HUES64 (cell line): Measurements from ENCODE around the gene ZNF526.
A peak's percentile ranks its signal among the peaks of the same experiment; 100 is the strongest.

ENCODE experiments used
- H3K27ac ChIP-seq: 2 replicates; pipeline ENCODE4 v1.7.0; 2013; ENCODE audit warnings: low read depth, low read length, inconsistent platforms
- H3K27me3 ChIP-seq: 2 replicates; pipeline ENCODE4 v1.6.1; 2013; ENCODE audit warnings: mild to moderate bottlenecking, low read length; ENCODE audit not compliant: insufficient read depth
- H3K36me3 ChIP-seq: 2 replicates; pipeline ENCODE4 v1.6.1; 2013; ENCODE audit warnings: mild to moderate bottlenecking, low read length; ENCODE audit not compliant: insufficient read depth
- H3K4me1 ChIP-seq: 2 replicates; pipeline ENCODE4 v1.6.1; 2013; ENCODE audit warnings: mild to moderate bottlenecking, low read length, moderate library complexity; ENCODE audit not compliant: insufficient read depth
- H3K4me3 ChIP-seq: 2 replicates; pipeline ENCODE4 v1.5.1; 2013; ENCODE audit warnings: mild to moderate bottlenecking, low read length, moderate library complexity
- H3K9ac ChIP-seq: 2 replicates; pipeline ENCODE4 v1.6.1; 2013; ENCODE audit warnings: mild to moderate bottlenecking, low read depth, low read length
- H3K9me3 ChIP-seq: 2 replicates; pipeline ENCODE4 v1.6.1; 2013; ENCODE audit warnings: low read depth, low read length; ENCODE audit not compliant: insufficient read depth
- WGBS: fragments of 150-250, 120-280 bp; methylation state at CpG from one replicate; pipeline ENCODE4 v1.1.7; 2013; ENCODE audit warnings: missing lambda C conversion rate; 5-methylcytosine and 5-hydroxymethylcytosine counted together

ZNF526 gene

GRCh38 chr19:42178791-42179674, 41.1 kb upstream of the ZNF526 start:
- 15% methylated on average over 13 of the region's 13 CpGs for WGBS

DNA sequence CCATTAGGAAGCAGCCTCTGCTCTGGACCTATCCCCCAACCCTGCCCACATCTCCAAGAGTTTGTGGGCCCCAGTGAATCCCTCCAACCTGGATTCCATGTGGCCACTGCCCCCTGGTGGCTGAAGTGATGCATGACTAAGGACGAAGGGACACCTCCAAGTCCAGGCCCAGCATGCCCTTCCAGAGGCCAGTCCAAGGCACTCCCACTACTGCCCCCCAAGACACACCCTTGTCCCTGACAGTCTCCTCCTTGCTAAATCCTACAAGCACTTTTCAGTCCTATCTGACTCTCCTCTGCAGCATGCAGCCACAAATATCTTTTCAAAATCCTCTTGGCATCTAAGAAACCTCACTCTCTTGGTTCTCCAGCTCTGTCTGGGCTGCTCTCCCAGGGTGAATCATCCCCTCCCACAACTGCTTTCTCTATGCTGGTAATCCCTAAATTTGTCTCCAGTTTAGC, 35.7 kb upstream of the ZNF526 start:
- Histone ChIP-seq H3K4me1 (no peaks in the 10 kb centered on the region), H3K9me3 (no peaks in the 10 kb centered on the region), H3K27me3 (peaks cover 28% of the 10 kb centered on the region), H3K27ac (no peak overlapping the region), H3K36me3 (no peaks in the 10 kb centered on the region), H3K9ac (no peak overlapping the region), H3K4me3 (no peak overlapping the region)
- 0% methylated on average over 1 of the region's 1 CpG for WGBS

More at GRCh38 chr19:42178791-42179674, 41.1 kb upstream of the ZNF526 start:
- no peaks in the 10 kb centered on the region for H3K9me3 ChIP-seq
- H3K4me3 ChIP-seq, result no peak overlapping the region
- peaks cover 80% of the 10 kb centered on the region for H3K27me3 ChIP-seq
- no peaks in the 10 kb centered on the region for H3K36me3 ChIP-seq
- no peak overlapping the region for H3K9ac ChIP-seq
- H3K27ac ChIP-seq, result no peak overlapping the region
- peaks cover 6% of the 10 kb centered on the region; the same call in 1 of the 2 replicates for H3K4me1 ChIP-seq

DNA sequence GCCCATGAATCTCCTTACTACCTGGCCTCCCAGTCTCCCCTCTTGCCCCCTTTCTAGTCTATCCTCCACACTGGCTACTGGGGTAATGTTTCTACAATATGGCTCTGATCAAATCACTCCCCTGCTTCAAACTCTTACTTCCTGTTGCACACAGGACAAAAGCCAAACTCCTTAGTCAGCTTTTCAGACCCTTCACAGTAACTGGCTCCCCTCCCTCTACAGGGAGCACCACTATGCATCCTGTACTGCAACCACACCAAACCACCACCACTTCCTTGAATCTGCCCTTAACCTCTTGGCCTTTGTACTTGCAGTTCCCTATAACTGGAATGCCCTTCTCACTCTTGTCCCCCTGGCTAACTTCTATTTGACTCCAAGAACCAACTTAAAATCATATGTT, 34.8 kb upstream of the ZNF526 start:
- no peak overlapping the region for H3K9ac ChIP-seq
- H3K9me3 ChIP-seq, result no peaks in the 10 kb centered on the region
- H3K36me3 ChIP-seq, result no peaks in the 10 kb centered on the region
- no peaks in the 10 kb centered on the region for H3K4me1 ChIP-seq
- no peak overlapping the region for H3K4me3 ChIP-seq
- peaks cover 19% of the 10 kb centered on the region for H3K27me3 ChIP-seq
- no peak overlapping the region for H3K27ac ChIP-seq

DNA sequence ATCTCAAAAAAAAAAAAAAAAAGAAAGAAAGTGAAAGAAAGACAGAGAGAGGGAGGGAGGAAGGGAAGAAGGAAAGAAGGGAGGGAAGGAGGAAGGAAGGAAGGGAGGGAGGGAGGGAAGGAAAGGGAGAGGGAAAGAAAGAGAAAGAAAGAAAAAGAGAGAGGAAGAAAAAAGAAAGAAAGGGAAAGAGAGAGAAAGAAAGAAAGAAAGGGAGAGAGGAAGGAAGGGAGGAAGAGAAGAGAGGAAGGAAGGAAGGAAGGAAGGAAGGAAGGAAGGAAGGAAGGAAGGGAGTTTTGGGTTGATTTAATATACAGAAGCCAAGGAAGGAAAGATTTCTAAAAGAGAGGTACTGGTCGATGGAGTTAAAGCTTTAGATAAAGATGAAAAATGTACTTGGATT, 31.4 kb upstream of the ZNF526 start:
- WGBS, result 83% methylated on average over 1 of the region's 1 CpG

GRCh38 chr19:42189133-42189532, 31.0 kb upstream of the ZNF526 start:
- WGBS, result 84% methylated on average over 3 of the region's 3 CpGs
- Histone ChIP-seq H3K27ac (no peak overlapping the region), H3K4me3 (no peak overlapping the region), H3K9ac (no peak overlapping the region), H3K9me3 (no peaks in the 10 kb centered on the region), H3K27me3 (no peaks in the 10 kb centered on the region), H3K4me1 (no peaks in the 10 kb centered on the region), H3K36me3 (no peaks in the 10 kb centered on the region)

More for the DNA sequence above, 31.4 kb upstream of the ZNF526 start:
- H3K4me1 ChIP-seq, result no peaks in the 10 kb centered on the region
- H3K9ac ChIP-seq, result no peak overlapping the region
- H3K27ac ChIP-seq, result no peak overlapping the region
- H3K9me3 ChIP-seq, result no peaks in the 10 kb centered on the region
- no peak overlapping the region for H3K4me3 ChIP-seq
- no peaks in the 10 kb centered on the region for H3K27me3 ChIP-seq
- no peaks in the 10 kb centered on the region for H3K36me3 ChIP-seq

GRCh38 chr19:42191330-42191729, 28.8 kb upstream of the ZNF526 start:
- H3K4me3 ChIP-seq, result no peak overlapping the region
- no peak overlapping the region for H3K27ac ChIP-seq
- no peaks in the 10 kb centered on the region for H3K27me3 ChIP-seq
- H3K36me3 ChIP-seq, result no peaks in the 10 kb centered on the region
- H3K9ac ChIP-seq, result no peak overlapping the region
- H3K4me1 ChIP-seq, result no peaks in the 10 kb centered on the region
- WGBS, result 87% methylated on average over 1 of the region's 1 CpG
- H3K9me3 ChIP-seq, result no peaks in the 10 kb centered on the region

GRCh38 chr19:42191855-42192254, 28.3 kb upstream of the ZNF526 start:
- WGBS, result 81% methylated on average over 3 of the region's 3 CpGs
- no peaks in the 10 kb centered on the region for H3K27me3 ChIP-seq
- no peak overlapping the region for H3K27ac ChIP-seq
- H3K9ac ChIP-seq, result no peak overlapping the region
- H3K4me3 ChIP-seq, result no peak overlapping the region
- H3K9me3 ChIP-seq, result no peaks in the 10 kb centered on the region
- peaks cover under 1% of the 10 kb centered on the region; the same call in 1 of the 2 replicates for H3K4me1 ChIP-seq
- no peaks in the 10 kb centered on the region for H3K36me3 ChIP-seq

- Histone ChIP-seq H3K36me3 (peaks cover 3% of the 10 kb centered on the region), H3K27ac (no peak overlapping the region), H3K4me1 (peaks cover 5% of the 10 kb centered on the region; the same call in 1 of the 2 replicates), H3K9ac (no peak overlapping the region), H3K27me3 (no peaks in the 10 kb centered on the region), H3K9me3 (no peaks in the 10 kb centered on the region), H3K4me3 (no peak overlapping the region)
- WGBS, result 100% methylated on average over 1 of the region's 1 CpG
Observed at GRCh38 chr19:42193294-42193693, 26.8 kb upstream of the ZNF526 start.

DNA sequence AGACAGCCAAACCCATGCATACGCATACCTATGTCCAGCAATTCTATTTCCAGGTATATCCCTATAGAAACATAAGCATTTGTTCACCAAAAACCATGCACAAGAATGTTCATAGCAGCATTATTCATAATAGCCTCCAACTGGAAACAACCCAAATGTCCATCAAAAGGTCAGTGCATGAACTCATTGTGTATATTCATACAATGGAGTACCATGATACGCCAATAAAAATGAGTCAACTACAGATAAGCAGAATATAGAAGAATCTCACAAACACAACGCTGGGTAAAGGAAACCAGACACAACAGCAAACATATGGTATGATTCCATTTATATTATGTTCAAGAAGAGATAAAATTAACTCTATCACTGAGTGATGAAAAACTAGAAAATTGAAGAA, 26.4 kb upstream of the ZNF526 start:
- H3K9me3 ChIP-seq, result no peaks in the 10 kb centered on the region
- no peak overlapping the region for H3K9ac ChIP-seq
- WGBS, result 100% methylated on average over 1 of the region's 3 CpGs
- H3K27ac ChIP-seq, result no peak overlapping the region
- H3K4me1 ChIP-seq, result peaks cover 5% of the 10 kb centered on the region; the same call in 1 of the 2 replicates
- H3K4me3 ChIP-seq, result no peak overlapping the region
- peaks cover 7% of the 10 kb centered on the region for H3K36me3 ChIP-seq
- no peaks in the 10 kb centered on the region for H3K27me3 ChIP-seq

DNA sequence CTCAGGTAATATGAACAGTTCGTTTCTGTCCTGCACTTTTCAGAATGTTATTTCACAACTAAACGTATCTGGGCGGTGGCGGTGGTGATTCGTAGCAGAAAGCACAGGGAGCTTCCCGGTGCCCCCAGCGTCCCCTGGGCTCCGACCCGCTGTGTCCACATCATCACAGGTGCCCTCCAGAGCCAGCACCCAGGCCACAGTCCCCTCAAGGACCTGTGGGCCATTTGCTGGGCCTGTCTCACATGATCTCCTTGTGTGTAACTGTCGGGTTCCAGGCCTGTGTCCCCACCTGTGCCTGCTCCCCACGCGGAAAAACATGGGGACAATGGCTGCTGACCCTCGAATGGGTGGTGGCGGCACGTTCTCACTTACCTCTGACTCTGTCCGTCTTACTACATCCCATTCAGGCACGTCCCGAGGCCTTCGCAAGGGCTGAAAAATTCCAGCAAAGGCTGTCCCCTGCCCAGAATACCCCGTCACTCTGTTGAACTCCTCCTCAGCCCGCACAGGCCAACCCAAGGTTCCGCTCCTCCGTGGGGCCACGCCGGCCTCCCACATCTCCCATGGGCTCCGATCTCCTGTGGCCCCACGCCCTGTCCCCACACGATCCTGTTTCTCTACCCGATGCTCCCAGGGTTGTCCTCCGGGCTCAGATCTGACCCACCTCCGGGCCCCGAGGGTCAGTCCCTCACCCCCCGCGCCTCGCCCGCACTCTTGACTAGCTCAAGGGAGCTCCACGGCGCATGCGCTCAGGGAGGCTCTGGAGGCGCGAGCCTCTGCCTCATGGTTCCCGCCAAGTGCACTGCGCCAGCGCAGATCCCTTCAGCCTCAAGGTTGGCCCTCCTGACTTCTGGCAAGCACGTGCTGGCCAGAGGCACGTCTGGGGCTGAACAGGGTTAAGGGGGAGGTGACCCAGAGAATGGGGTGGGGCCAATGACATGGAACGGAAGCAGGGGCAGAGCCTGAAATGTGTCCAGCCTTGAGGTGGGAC, 23.8 kb upstream of the ZNF526 start:
- H3K9ac ChIP-seq, result no peak overlapping the region
- no peaks in the 10 kb centered on the region for H3K9me3 ChIP-seq
- 93% methylated on average over 47 of the region's 47 CpGs for WGBS
- no peaks in the 10 kb centered on the region for H3K27me3 ChIP-seq
- no peak overlapping the region; the same call in 1 of the 2 replicates for H3K27ac ChIP-seq
- peaks cover 5% of the 10 kb centered on the region; the same call in 1 of the 2 replicates for H3K4me1 ChIP-seq
- H3K36me3 ChIP-seq, result peaks cover 27% of the 10 kb centered on the region
- no peak overlapping the region for H3K4me3 ChIP-seq

- Histone ChIP-seq H3K9ac (no peak overlapping the region), H3K36me3 (peaks cover 36% of the 10 kb centered on the region), H3K4me3 (no peak overlapping the region), H3K9me3 (no peaks in the 10 kb centered on the region), H3K27ac (peak overlapping the region; percentile 47; the same call in 1 of the 2 replicates), H3K27me3 (no peaks in the 10 kb centered on the region), H3K4me1 (peaks cover 5% of the 10 kb centered on the region; the same call in 1 of the 2 replicates)
- 55% methylated on average over 5 of the region's 5 CpGs for WGBS
Observed at GRCh38 chr19:42197375-42197817, 22.7 kb upstream of the ZNF526 start.
